ENCODE results near the gene ULK4. TPM values are rescaled to one million over a fixed set of nuclear protein-coding genes. Genes with fewer than 3 reads are reported as not detected.

The ULK4 gene
- polyA plus RNA-seq, 1 of the 3 experiments (the other 2 are of a cell fraction): 6.2 TPM

- WGBS (ENCODE audit: low lambda C conversion rate): 89% methylated on average over 1 of the region's 1 CpG
- TF ChIP-seq GATA2 (CRISPR knock-in tag; IDR thresholded peaks at IDR 0.05) (no peak), CTCF (IDR thresholded peaks at IDR 0.05) (no peak), USF2 (IDR thresholded peaks at IDR 0.05; ENCODE audit: borderline replicate concordance, low read depth, low read length) (no peak), RXRA (IDR thresholded peaks at IDR 0.05; ENCODE audit: borderline replicate concordance, low read depth) (no peak), POLR2AphosphoS5 (IDR thresholded peaks at IDR 0.05; ENCODE audit: low read depth, low read length) (no peak), RFX5 (IDR thresholded peaks at IDR 0.05; ENCODE audit: low read length) (no peak), USF1 (IDR thresholded peaks at IDR 0.05; ENCODE audit: borderline replicate concordance, low read depth) (no peak), MAX (IDR thresholded peaks at IDR 0.05; ENCODE audit: low read depth) (no peak), ELF1 (IDR thresholded peaks at IDR 0.05) (no peak), NRF1 (IDR thresholded peaks at IDR 0.05; ENCODE audit: low read depth, low read length) (no peak), MEF2A (IDR thresholded peaks at IDR 0.05; ENCODE audit: borderline replicate concordance, low read depth) (no peak), CHD2 (IDR thresholded peaks at IDR 0.05; ENCODE audit: low read length, partially characterized antibody) (no peak), TCF12 (IDR thresholded peaks at IDR 0.05) (no peak), TAF1 (IDR thresholded peaks at IDR 0.05; ENCODE audit: borderline replicate concordance, low read depth, low read length) (no peak), PBX3 (IDR thresholded peaks at IDR 0.05) (no peak), RCOR1 (IDR thresholded peaks at IDR 0.05; ENCODE audit: low read length) (no peak), JUND (IDR thresholded peaks at IDR 0.05) (no peak), IRF3 (IDR thresholded peaks at IDR 0.05; ENCODE audit: low read depth, low read length) (no peak), EP300 (IDR thresholded peaks at IDR 0.05; ENCODE audit: borderline replicate concordance in 1 of 2, low read depth in 1 of 2, low read length in 1 of 2) (no peak)
- H3K36me3 ChIP-seq (replicated peaks in 1 of 2; ENCODE audit: control insufficient read depth in 1 of 2, insufficient read depth in 2 of 2, low read length in 1 of 2): peaks cover 0 to 6% of the 10 kb centered on the region in 2 experiments
- H4K20me1 ChIP-seq (ENCODE audit: insufficient read depth): no peaks in the 10 kb centered on the region
- H3K9me3 ChIP-seq: no peaks in the 10 kb centered on the region
- H3K27me3 ChIP-seq (ENCODE audit: insufficient read depth): no peaks in the 10 kb centered on the region
- no peak overlapping the region for H3K9ac ChIP-seq
- no peak overlapping the region for H3K4me3 ChIP-seq (ENCODE audit: low read depth in 2 of 2, low read length in 1 of 2)
- H3K4me2 ChIP-seq: no peak overlapping the region
- H3K4me1 ChIP-seq (ENCODE audit: control insufficient read depth in 1 of 2, insufficient read depth in 2 of 2, low read depth in 1 of 2, low read length in 1 of 2): no peaks in the 10 kb centered on the region
- no peaks in the 10 kb centered on the region for H3K79me2 ChIP-seq (ENCODE audit: insufficient read depth)
- H3F3A ChIP-seq (replicated peaks; ENCODE audit: insufficient read depth): peaks cover 3% of the 10 kb centered on the region
- H2AFZ ChIP-seq (ENCODE audit: low read depth): no peak overlapping the region
- no peak for DNase-seq
- ChIA-PET POLR2A (no interaction called here), CTCF (interaction anchor here (3.2 kb wide), 1 partner anchor 187 kb away, joined by 15 read pairs; no protein-coding TSS in a partner anchor)
- H3K9me2 ChIP-seq: no peaks in the 10 kb centered on the region
- no peak overlapping the region for H3K27ac ChIP-seq (ENCODE audit: low read depth in 2 of 2, low read length in 1 of 2)
Observed at GRCh38 chr3:41912280-41912679, 49.6 kb downstream of the ULK4 start.
